Measurements from ENCODE around the gene TBL1XR1.

DNA sequence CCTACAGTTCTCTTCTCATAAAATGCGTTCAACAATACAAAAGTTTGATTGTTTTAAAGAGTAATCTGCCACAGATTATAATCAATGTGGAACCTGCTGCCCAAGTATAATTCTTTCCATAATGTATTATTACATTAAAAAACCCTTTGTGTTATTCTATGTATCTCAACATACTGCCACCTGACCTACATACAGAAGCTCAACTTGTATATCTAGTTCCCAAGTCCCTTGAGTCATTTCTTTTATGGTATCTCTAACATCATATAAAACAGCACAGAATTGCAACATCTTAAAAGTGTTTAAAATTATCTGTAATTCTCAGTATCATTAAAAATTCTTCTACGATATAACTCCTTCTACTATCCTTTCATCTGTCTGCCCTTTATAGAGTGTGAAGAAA lies 70.3 kb downstream of the TBL1XR1 start:
- TF ChIP-seq, protein P1, sequence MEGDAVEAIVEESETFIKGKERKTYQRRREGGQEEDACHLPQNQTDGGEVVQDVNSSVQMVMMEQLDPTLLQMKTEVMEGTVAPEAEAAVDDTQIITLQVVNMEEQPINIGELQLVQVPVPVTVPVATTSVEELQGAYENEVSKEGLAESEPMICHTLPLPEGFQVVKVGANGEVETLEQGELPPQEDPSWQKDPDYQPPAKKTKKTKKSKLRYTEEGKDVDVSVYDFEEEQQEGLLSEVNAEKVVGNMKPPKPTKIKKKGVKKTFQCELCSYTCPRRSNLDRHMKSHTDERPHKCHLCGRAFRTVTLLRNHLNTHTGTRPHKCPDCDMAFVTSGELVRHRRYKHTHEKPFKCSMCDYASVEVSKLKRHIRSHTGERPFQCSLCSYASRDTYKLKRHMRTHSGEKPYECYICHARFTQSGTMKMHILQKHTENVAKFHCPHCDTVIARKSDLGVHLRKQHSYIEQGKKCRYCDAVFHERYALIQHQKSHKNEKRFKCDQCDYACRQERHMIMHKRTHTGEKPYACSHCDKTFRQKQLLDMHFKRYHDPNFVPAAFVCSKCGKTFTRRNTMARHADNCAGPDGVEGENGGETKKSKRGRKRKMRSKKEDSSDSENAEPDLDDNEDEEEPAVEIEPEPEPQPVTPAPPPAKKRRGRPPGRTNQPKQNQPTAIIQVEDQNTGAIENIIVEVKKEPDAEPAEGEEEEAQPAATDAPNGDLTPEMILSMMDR (IDR thresholded peaks at IDR 0.05), result no peak
- no peak for TF ChIP-seq POLR2A (IDR thresholded peaks at IDR 0.05)
- no peak for TF ChIP-seq POLR2AphosphoS5 (IDR thresholded peaks at IDR 0.05)
